ENCODE data around the gene AVL9. TPM values are rescaled to one million over a fixed set of nuclear protein-coding genes. Genes with fewer than 3 reads are reported as not detected.
"Not testable (repeated sequence)": the region's sequence is repeated elsewhere in the genome, so short reads cannot be mapped to it uniquely, and the experiment has no call there.

The AVL9 gene
- total RNA-seq, 1 donor from 2014 or later, result 33.1 TPM

GRCh38 chr7:32634798-32635393 lies 139.6 kb downstream of the AVL9 start:
- not testable (repeated sequence) for DNase-seq (ENCODE audit: extremely low read depth, low read depth, low spot score)

DNA sequence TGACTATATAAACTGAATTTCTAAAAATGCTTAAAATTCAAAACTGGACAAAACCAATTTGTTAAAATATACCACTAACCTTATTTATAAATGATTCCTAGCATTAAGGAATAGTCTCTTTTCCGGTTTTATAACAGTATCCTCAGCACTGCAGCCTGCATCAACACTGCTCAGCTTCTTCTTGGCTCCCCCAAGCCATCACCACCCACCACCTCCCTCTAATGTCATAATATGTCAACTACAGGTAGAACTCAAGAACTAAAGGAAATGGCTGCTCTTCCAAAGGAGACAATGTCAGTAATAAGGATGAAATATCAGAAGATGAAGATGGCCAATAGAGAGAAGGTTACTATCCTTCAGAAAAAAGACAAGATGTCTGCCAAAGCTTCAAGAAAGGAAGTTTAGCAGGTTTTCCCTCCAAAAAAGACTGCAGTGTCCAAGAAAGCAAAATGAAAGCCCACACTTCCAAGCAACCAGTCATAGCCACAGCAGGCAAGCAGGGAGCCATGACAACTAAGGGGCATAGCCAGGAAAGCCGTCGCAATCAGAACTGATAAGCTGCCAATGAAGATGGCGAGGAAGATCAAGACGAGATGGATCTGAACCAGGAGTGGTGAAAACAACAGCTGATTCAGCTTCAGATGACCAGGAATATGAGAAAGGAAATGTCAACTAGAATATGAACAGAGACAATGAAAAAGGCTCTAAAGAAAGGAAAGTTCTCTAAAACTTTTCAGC lies 141.6 kb downstream of the AVL9 start:
- DNase-seq (ENCODE audit: extremely low read depth, low read depth, low spot score), result not testable (repeated sequence)

GRCh38 chr7:32637611-32638010 lies 142.3 kb downstream of the AVL9 start:
- not testable (repeated sequence) for DNase-seq (ENCODE audit: extremely low read depth, low read depth, low spot score)

Other genes starting within 250 kb of the AVL9 start
- 17.6 and 18.2 TPM in 2 replicates for gene LSM5, start 5.1 kb upstream of the AVL9 start, total RNA-seq